DND-41 (cell line): ENCODE measurements around the gene KRT79.

ENCODE experiments used
- CTCF ChIP-seq: IDR thresholded peaks from 2 replicates; pipeline ENCODE4 v1.5.1; 2012; ENCODE audit warnings: borderline replicate concordance, low read length, moderate library complexity, mild to moderate bottlenecking; ENCODE audit not compliant: poor library complexity, severe bottlenecking; ENCODE audit errors: extremely low read depth
- EZH2 ChIP-seq: IDR thresholded peaks from 3 replicates; pipeline ENCODE4 v1.6.1; 2012; ENCODE audit warnings: borderline replicate concordance, low read depth, mild to moderate bottlenecking, moderate library complexity, low read length, inconsistent platforms; ENCODE audit not compliant: severe bottlenecking

- TF ChIP-seq CTCF = no peak
- TF ChIP-seq EZH2 = no peak
Measured at GRCh38 chr12:52796429-52796794, 37.7 kb downstream of the KRT79 start.
